Osteocyte (in vitro differentiated cells): Measurements from ENCODE around the gene TALDO1. TPM values are rescaled to one million over a fixed set of nuclear protein-coding genes. Genes with fewer than 3 reads are reported as not detected.
A peak's percentile ranks its signal among the peaks of the same experiment; 100 is the strongest.

Experiments
- DNase-seq: peaks from one replicate; pipeline ENCODE4 v3.0.0; 2021; ENCODE audit warnings: mixed read lengths; ENCODE audit not compliant: unreplicated experiment; ENCODE audit errors: extremely low spot score
- H3K27ac Mint-ChIP-seq: one replicate; pipeline ENCODE4 v1.8.0; 2021; ENCODE audit warnings: mild to moderate bottlenecking, mixed read lengths; ENCODE audit not compliant: unreplicated experiment
- H3K27me3 Mint-ChIP-seq: one replicate; pipeline ENCODE4 v1.8.0; 2021; ENCODE audit warnings: mixed read lengths; ENCODE audit not compliant: unreplicated experiment
- H3K36me3 Mint-ChIP-seq: one replicate; pipeline ENCODE4 v1.8.0; 2021; ENCODE audit warnings: mixed read lengths; ENCODE audit not compliant: unreplicated experiment
- H3K4me1 Mint-ChIP-seq: one replicate; pipeline ENCODE4 v1.8.0; 2021; ENCODE audit warnings: mixed read lengths; ENCODE audit not compliant: unreplicated experiment
- H3K4me3 Mint-ChIP-seq: one replicate; pipeline ENCODE4 v1.8.0; 2021; ENCODE audit warnings: mild to moderate bottlenecking, moderate library complexity, mixed read lengths; ENCODE audit not compliant: unreplicated experiment
- H3K9me3 Mint-ChIP-seq: one replicate; pipeline ENCODE4 v1.8.0; 2021; ENCODE audit warnings: mixed read lengths; ENCODE audit not compliant: unreplicated experiment
- total RNA-seq: library from RNA; stranded (reverse); gene quantifications from 2 replicates; pipeline ENCODE4 v1.2.1, GENCODE V29; 2021
- TF ChIP-seq, protein P1 (sequence below): fragments of 200-600 bp; sonication (generic); IDR thresholded peaks from 2 replicates; pipeline ENCODE4 v1.5.0; 2021; ENCODE audit warnings: antibody characterized with exemption, mild to moderate bottlenecking, moderate library complexity

The TALDO1 gene
- total RNA-seq, 1 donor from 2014 or later: 171 TPM

DNA sequence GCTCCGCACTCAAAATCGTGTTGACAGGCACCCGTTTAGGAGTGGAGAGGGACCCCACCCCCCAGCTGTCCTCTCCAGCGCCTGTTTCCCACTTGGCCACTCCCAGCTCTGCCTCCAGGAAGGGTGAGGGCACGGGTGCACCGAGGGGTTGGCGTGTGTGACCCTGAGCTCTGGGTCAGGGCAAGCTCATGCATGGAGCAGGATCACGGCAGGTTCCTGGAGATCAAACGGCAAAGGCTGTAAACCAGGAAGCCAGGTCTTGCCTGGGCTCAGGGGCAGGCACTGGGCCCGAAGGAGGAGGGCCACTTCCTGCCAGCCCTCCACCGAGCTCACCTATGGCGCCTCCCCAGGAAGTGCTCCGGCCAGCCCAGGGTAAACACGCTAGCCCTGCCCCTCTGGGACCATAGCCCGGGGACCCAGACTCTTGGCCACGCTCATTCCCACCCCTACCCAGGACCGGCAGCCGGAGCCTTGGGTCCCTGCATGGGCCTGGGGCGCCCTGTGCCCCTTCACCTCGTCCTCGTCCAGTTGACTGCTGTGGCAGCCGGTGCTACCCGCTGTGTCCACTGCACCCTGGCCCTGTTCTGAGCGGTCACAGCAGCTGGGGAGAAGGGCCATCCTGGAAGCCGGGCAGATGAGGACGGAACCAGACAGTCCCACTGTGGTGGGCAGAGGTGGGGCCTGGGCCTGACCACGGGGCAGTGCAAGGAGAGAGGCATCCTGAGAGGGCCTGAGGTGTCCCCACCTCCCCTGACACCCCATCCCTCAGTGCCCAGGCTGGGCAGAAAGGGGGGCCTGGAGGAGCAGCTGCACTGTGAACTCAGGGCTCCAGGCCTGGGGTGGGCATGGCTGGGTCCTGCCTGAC is 42.3 kb upstream of the TALDO1 start:
- TF ChIP-seq, protein P1, sequence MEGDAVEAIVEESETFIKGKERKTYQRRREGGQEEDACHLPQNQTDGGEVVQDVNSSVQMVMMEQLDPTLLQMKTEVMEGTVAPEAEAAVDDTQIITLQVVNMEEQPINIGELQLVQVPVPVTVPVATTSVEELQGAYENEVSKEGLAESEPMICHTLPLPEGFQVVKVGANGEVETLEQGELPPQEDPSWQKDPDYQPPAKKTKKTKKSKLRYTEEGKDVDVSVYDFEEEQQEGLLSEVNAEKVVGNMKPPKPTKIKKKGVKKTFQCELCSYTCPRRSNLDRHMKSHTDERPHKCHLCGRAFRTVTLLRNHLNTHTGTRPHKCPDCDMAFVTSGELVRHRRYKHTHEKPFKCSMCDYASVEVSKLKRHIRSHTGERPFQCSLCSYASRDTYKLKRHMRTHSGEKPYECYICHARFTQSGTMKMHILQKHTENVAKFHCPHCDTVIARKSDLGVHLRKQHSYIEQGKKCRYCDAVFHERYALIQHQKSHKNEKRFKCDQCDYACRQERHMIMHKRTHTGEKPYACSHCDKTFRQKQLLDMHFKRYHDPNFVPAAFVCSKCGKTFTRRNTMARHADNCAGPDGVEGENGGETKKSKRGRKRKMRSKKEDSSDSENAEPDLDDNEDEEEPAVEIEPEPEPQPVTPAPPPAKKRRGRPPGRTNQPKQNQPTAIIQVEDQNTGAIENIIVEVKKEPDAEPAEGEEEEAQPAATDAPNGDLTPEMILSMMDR: no peak
- Mint-ChIP-seq H3K4me3 (peak overlapping the region; percentile 67), H3K27me3 (no peaks in the 10 kb centered on the region), H3K9me3 (no peaks in the 10 kb centered on the region), H3K36me3 (peaks cover 5% of the 10 kb centered on the region), H3K4me1 (peaks cover 46% of the 10 kb centered on the region), H3K27ac (peak overlapping the region; percentile 81)
- no peak for DNase-seq

DNA sequence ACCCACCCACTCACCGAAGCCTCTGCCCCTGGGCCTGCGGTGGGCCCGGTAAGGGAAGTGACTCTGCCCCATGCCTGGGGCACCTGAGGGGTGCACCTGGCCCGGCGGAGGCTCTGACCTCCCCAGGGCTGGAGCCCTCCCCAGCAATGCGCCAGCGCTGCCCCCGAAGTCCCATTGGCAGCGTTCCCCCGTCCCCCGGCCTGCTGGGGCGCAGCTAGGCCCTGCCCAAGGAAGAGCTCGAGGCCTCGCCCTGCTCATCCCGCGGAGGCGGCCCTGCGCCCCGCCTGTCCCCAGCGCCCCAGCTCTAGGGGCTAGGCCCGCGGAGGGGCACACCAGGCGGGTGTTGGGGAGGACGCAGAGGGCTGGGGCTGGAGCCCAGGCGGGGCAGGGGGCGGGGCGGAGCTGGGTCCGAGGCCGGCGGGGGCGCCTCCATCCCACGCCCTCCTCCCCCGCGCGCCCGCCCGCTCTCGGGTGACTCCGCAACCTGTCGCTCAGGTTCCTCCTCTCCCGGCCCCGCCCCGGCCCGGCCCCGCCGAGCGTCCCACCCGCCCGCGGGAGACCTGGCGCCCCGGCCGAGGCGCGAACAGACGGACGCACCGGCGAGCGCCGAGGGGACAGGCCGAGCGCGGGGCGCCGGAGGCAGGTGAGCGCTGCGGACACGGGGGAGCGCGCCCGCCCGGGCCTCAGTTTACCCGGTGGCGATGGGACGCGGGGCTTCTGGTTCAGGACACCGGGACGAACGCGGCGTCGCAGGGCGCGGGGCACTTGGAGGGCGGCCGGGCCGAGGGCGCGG is 41.4 kb upstream of the TALDO1 start, which contains the start of gene EPS8L2:
TSS of gene EPS8L2 (plus strand) at position 586 of the 793 bp plus-strand sequence. CDS start 3,177 bp downstream, outside the sequence.
- H3K4me3 Mint-ChIP-seq: peak within 1 kb of the TSS; percentile 68
- peaks cover 53% of the 10 kb centered on the region for H3K4me1 Mint-ChIP-seq
- H3K27ac Mint-ChIP-seq: peak within 1 kb of the TSS; percentile 91
- no peaks in the 10 kb centered on the region for H3K27me3 Mint-ChIP-seq
- TF ChIP-seq, protein P1: no peak
- H3K36me3 Mint-ChIP-seq: peaks cover 1% of the 10 kb centered on the region
- no peaks in the 10 kb centered on the region for H3K9me3 Mint-ChIP-seq
- DNase-seq: no peak

DNA sequence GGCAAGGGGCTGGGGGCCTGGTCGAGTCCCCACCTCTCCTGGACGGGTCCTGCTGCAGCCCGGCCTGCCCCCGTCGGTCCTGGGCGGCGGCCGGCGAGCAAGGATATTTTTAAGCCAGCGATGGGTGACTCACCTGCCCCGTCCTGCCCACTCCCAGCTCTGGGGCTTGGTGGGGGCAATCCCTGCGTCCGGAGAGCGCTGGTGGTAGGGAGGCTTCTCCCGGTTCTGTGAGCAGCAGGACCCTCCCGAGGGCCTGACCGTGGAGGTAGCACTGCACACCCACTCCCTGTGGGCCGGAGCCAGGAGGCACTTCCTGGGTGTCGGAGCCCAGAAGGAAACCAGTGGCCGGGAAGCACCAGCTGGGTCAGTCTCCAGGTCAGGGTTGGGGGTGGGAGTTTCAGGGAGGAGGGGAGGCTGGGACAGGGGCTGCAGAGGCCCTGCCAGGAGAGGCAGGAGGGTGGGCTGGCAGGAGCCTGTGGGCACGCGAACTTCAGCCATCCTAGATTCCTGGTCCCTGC is 40.8 kb upstream of the TALDO1 start:
- H3K27me3 Mint-ChIP-seq: no peaks in the 10 kb centered on the region
- H3K36me3 Mint-ChIP-seq: no peaks in the 10 kb centered on the region
- peak overlapping the region; percentile 81 for H3K27ac Mint-ChIP-seq
- H3K9me3 Mint-ChIP-seq: no peaks in the 10 kb centered on the region
- no peak for DNase-seq
- peaks cover 56% of the 10 kb centered on the region for H3K4me1 Mint-ChIP-seq
- peak overlapping the region; percentile 68 for H3K4me3 Mint-ChIP-seq
- TF ChIP-seq, protein P1: no peak

DNA sequence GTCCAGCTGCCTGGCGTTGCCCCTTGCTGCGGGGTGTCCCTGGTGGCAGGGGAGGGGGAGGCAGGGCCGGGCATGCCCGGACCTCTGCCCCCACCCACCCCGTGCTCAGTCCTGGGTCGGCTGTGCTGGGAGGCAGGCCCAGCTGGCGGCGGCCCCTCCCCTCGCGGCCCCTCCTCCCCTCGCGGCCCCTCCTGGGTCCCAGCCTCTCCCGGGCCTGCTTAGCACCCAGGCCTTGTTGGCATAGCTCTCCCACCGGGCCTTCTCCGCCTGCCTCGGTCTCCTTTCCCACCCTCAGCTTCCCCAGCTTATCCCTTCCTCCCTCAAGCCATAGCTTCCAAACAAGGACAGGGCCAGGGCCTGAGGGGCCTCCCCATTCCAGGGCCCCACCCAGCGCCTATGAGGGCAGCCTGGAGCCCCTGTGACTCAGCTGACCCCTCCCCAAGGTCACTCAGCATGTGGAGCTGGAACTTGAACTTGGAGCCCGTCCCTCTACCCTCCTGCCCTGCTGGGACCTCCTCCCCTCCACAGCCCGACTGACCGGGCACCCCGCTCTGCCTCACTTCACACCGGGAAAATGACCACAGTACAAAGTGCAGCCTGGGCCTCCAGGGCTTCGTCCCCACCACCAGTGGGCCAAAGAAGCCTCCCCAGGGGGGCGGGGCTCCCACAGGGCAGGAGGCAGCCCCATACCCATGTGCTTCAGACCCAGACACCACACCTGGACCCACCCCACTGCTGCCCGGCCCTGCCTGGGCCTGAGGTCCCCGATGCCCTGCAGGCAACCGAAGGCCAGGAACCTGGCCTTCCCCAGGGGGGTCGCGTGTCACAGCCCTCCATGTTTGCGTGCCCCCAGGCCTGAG is 40.1 kb upstream of the TALDO1 start:
- DNase-seq: no peak
- peaks cover 58% of the 10 kb centered on the region for H3K4me1 Mint-ChIP-seq
- no peaks in the 10 kb centered on the region for H3K9me3 Mint-ChIP-seq
- H3K27me3 Mint-ChIP-seq: no peaks in the 10 kb centered on the region
- peak overlapping the region; percentile 91 for H3K27ac Mint-ChIP-seq
- TF ChIP-seq, protein P1: peak; percentile 51
- no peaks in the 10 kb centered on the region for H3K36me3 Mint-ChIP-seq
- peak overlapping the region; percentile 68 for H3K4me3 Mint-ChIP-seq
